NCI-H2227 (cell line): Measurements from ENCODE around the gene DNM3.

ENCODE experiments used
- DNase-seq: peaks from one replicate; lab custom pipeline; 2025; ENCODE audit not compliant: unreplicated experiment; lab: John Stamatoyannopoulos, UW

Gene DNM3

GRCh38 chr1:171969226-171969625 is 127.9 kb downstream of the DNM3 start:
- no peak for DNase-seq

- no peak for DNase-seq
Observed at GRCh38 chr1:171969813-171970212, 128.5 kb downstream of the DNM3 start.

GRCh38 chr1:171972846-171973245 is 131.5 kb downstream of the DNM3 start:
- DNase-seq: no peak

GRCh38 chr1:171973421-171973820 is 132.1 kb downstream of the DNM3 start:
- DNase-seq: no peak

GRCh38 chr1:171981303-171981702 is 140.0 kb downstream of the DNM3 start:
- DNase-seq: no peak

- DNase-seq: peak; percentile 15
Observed at GRCh38 chr1:171983584-171983983, 142.3 kb downstream of the DNM3 start.

- DNase-seq: no peak
Observed at GRCh38 chr1:171984262-171984661, 143.0 kb downstream of the DNM3 start.

- peak; percentile 35 for DNase-seq
Observed at GRCh38 chr1:171984850-171985485, 143.7 kb downstream of the DNM3 start.

- DNase-seq: no peak
Observed at GRCh38 chr1:171985639-171986038, 144.3 kb downstream of the DNM3 start.

- DNase-seq: no peak
Observed at GRCh38 chr1:171988243-171988885, 147.1 kb downstream of the DNM3 start.

GRCh38 chr1:171990371-171990770 is 149.1 kb downstream of the DNM3 start:
- DNase-seq: no peak

- DNase-seq: no peak
Observed at GRCh38 chr1:171994293-171994692, 153.0 kb downstream of the DNM3 start.

GRCh38 chr1:171995573-171995972 is 154.3 kb downstream of the DNM3 start:
- DNase-seq: no peak

GRCh38 chr1:171997936-171998335 is 156.6 kb downstream of the DNM3 start:
- DNase-seq: no peak

GRCh38 chr1:171998711-171999110 is 157.4 kb downstream of the DNM3 start:
- no peak for DNase-seq

GRCh38 chr1:171999756-172000155 is 158.5 kb downstream of the DNM3 start:
- DNase-seq: no peak

GRCh38 chr1:172001288-172001687 is 160.0 kb downstream of the DNM3 start:
- no peak for DNase-seq

GRCh38 chr1:172002725-172003345 is 161.5 kb downstream of the DNM3 start:
- peak; percentile 49 for DNase-seq

- no peak for DNase-seq
Observed at GRCh38 chr1:172003766-172004530, 162.7 kb downstream of the DNM3 start.

- DNase-seq: no peak
Observed at GRCh38 chr1:172004671-172005070, 163.4 kb downstream of the DNM3 start.

- DNase-seq: no peak
Observed at GRCh38 chr1:172005856-172006255, 164.6 kb downstream of the DNM3 start.

- no peak for DNase-seq
Observed at GRCh38 chr1:172006660-172007059, 165.4 kb downstream of the DNM3 start.
